ENCODE results near the gene AMDHD2.

AMDHD2 gene

DNA sequence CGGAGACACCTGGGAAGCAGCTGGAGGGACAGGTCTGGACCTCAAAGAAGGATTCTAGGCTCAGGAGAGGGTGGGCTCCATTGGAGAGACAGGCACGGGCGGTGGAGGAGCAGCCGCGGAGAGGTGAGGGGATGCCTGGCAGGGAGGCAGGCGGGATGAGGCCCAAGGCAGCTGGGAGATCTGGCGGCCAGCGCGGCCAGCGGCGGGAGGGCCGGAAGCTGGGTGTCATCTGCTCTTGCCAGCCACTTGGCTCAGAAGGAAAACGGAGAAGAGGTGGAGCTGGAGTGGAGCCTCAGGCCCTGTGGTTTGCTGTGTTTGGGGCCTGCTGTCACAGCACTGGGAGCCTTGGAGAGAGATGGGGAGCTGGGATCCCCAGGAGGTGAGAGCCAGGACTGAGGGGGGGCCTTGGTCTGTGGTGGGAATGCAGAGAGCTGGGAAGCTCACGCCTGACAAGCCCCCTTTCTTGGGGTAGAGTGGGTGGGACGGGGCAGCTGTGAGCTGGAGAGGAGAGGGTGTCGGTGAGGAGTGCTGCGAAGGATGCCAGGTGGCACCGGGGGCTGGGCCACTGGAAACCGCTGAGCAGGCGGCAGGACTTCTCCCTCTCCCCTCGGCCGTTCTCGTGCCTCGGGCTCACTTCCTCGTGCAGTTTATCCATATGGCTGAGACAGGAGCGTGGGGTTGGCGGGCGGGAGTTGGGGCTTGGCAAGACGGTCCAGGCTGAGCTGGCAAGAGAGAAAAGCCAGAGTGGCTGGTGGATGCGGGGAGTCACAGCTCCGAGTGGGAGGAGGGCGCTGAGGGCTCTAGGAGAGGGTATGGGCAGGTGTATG lies 37.2 kb upstream of the AMDHD2 start:
- no peak for DNase-seq (ENCODE audit: low read depth in 2 of 2)

DNA sequence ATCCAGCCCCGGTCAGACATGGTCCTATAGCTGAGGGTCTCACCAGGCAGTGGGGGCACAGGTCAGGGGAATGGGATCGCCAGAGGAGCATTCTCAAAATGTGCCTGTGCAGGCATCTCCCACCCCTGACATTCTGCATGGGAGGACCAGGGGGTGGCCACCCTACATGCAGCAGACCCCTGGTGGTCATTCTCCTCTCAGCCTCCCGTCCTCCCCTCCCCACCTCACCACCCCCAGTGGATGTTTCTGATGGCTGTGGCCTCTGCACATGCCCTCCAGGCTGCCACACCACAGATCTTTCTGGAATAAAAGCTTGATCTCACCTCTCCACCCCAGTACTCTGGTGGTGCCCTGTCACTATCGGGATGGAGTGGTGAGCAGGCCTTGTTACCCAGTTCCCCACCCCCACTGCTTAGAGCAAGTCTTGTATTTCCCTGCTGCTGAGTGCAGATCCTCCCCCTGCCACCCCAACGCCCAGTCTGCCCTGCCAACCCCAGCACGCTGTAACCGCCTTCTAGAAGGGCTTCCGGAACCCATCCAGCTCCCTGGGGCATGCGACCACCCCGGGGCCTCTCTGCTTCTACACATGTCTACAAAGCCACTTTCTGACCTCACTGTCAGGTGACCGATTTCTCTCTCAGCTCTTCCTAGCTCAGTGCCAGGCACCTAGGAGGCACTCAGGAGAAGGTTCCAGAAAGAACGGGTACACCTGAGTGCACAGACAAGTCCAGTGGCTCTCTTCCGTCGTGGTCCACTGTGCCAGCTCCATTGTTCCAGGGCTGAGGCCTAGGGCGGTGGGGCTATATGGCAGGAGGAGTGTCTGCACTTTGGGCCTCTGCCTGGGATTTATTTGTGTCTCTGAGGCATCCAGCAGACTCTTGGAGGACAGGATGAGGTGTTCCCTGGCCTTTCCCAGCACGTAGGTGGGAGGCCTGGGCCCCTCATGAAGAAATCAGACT lies 36.0 kb upstream of the AMDHD2 start:
- no peak for DNase-seq (ENCODE audit: low read depth in 2 of 2)

DNA sequence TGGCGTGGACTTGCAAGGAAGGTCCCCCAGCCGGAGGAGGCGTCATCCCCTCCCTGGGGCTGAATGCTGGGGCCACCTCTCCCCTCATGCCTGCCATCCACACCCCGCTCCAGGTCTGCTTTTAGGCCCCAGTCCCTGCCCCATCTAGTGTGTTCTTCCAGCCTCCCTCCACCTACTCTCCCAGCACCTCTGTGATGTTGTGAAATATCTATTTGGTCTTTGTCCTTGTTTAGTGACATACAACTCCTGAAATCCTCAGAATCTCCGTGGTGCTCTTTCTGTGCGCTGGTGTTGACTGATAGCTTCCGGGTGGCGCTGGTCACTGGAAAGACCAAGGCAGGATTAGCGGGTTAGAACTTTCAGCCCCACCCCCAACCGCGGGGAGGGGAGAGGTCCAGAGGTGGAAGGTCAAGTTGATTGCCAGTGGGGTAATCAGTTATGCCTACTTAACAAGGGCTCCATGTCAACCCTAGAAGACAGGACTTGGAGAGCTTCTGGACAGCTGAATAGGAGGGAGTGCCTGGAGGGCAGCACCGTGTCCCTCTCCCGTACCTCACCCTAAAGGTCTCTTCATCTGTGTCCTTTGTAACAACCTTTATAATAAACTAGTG lies 35.2 kb upstream of the AMDHD2 start:
- DNase-seq (ENCODE audit: low read depth in 2 of 2): no peak

GRCh38 chr16:2485811-2486507 lies 34.2 kb upstream of the AMDHD2 start:
- DNase-seq (ENCODE audit: low read depth in 2 of 2): no peak

DNA sequence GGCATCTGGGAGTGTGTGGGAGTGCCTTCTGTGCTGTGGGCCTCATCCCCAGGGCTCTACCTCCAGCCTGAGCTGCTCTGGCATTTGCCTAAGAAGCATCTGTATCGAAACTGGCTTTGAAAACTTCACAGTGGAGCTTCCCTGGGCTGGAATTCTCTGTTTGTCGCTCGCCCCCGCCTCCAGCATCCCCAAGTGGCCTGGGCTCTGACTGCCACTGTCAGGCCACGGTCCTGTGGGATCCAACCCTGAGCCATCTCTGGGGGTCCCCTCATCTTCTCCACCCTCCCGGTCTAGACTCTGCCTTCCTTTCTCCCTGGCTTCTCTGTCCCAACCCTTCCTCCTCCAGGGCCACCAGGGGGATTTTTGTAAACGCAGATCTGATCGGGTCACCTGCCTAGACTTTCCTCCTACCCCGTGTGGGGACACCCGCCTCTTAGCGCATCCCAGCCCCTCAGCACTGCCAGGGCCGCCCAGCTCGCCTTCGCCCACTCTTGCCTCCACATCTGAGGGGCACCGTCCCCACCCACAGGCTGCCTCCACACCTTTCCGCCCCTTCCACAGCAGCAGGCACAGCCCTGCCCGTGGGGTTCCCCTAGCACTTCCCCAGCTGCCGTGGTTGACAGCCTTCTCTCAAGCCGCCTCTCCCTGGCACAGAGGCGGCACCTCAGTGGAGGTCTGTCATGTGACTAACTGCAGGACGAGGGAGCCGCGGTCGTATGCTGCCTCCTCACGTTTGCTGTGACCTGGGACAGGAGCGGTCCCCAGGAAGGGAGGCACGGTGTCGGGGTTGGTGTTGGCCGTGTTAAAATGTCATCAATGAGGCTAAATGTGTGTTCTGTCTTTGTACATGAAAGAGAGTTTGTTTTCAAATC lies 33.3 kb upstream of the AMDHD2 start:
- peak; percentile 48 to 61 for DNase-seq (ENCODE audit: low read depth in 2 of 2)

DNA sequence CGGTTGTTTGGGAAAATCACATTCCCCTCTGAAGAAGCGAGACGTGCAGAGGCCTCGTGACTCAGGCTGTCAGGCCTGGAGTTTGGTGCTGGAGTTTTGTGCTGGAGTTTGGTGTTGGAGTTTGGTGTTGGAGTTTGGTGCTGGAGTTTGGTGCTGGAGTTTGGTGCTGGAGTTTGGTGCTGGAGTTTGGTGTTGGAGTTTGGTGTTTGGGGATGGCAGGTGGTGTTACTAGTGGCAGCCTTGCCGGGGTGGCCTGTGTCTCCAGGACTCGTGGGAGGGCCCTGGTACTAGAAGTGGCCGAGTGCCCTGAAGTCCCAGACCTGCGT lies 32.7 kb upstream of the AMDHD2 start:
- DNase-seq (ENCODE audit: low read depth in 2 of 2): no peak

DNA sequence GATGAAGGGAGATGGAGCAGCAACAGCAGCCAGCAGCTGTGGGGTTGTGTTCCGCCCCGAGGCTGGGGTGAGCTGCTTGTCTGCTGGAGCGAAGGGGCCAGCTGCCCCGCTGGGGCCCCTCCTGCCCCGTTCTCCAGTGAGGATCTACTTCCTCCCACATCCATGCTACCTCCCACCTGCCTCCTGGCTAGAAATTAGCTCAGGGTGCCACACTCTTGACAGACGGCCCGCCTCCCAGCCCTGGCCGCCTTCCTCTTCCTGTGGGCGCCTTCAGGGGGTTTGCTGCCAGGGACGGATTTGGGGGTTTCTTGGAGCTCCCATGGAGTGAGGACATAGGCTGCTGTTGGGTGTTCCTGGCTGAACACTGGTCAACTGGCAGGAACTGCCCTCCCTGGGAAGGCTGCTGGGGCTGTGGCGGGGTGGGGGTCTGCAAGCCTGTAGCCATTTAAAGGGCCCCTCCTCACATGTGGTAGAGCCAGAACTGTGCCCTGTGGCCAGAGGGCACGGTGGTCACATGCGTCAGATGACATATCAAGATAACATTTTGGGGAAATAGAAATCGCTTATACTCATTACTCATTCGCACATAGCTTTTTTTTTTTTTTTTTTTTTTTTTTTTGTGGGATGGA lies 32.2 kb upstream of the AMDHD2 start:
- no peak for DNase-seq (ENCODE audit: low read depth in 2 of 2)

GRCh38 chr16:2489581-2489980 lies 30.6 kb upstream of the AMDHD2 start:
- DNase-seq (ENCODE audit: low read depth in 2 of 2): no peak

GRCh38 chr16:2490190-2491105 lies 29.7 kb upstream of the AMDHD2 start:
- no peak for DNase-seq (ENCODE audit: low read depth in 2 of 2)

GRCh38 chr16:2492292-2492691 lies 27.9 kb upstream of the AMDHD2 start:
- DNase-seq (ENCODE audit: low read depth in 2 of 2): no peak

GRCh38 chr16:2493605-2494004 lies 26.6 kb upstream of the AMDHD2 start:
- no peak for DNase-seq (ENCODE audit: low read depth in 2 of 2)

DNA sequence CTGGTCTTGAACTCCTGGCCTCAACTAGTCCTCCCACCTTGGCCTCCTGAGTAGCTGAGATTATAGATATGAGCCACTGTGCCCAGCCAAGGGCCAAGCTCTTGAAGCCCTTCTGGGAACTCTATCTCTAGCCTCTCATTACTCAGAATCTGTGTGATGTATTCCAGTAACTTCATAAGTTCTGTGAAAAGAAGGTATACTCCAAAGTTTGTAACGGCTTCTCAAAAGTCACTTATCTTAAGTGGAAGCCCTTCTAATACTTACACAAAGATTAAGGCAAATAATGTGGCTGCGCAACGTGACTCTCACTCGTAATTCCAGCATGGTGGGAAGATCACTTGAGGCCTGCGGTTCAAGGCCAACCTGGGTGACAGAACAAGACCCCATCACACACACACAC lies 25.6 kb upstream of the AMDHD2 start:
- DNase-seq (ENCODE audit: low read depth in 2 of 2): no peak

DNA sequence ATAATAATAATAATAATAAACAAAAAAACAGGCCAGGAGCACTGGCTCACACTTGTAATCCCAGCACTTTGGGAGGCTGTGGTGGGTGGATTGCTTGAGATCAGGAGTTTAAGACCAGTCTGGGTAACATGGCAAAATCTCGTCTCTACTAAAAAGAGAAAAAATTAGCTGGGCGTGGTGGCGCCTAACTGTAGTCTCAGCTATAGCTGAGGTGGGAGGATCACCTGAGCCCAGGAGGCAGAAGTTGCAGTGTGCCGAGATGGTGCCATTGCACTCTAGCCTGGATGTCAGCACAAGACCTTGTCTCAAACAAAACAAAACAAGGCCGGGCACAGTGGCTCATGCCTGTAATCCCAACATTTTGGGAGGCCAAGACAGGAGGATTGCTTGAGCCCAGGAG lies 25.1 kb upstream of the AMDHD2 start:
- no peak for DNase-seq (ENCODE audit: low read depth in 2 of 2)

- DNase-seq (ENCODE audit: low read depth in 2 of 2): no peak
Observed at GRCh38 chr16:2496223-2497115, 23.7 kb upstream of the AMDHD2 start.

DNA sequence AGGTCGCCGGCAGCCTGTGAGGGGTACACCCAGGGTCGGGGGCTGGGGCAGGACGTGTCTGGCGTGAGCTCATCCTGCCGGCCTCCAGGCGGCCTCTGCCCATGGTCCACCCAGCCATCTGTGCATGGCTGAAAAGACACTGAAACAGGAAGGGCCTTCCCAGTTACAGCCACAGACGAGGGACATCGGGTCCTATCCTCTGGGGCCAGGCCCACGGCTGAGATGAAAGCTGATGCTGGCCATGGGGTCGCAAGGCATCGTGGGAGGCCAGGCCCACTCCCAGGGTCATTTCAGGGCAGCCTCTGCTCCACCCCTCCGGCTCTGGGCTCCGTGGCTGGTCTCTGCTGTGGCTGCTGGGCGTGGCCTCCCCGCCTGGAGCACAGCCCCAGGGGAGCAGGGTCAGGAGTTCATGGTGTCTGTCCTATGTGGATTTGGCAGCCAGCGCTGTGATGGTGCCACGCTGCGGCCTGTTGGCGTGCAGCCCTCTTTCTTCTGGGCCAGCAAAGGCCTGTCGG lies 23.0 kb upstream of the AMDHD2 start:
- DNase-seq (ENCODE audit: low read depth in 2 of 2): no peak

DNA sequence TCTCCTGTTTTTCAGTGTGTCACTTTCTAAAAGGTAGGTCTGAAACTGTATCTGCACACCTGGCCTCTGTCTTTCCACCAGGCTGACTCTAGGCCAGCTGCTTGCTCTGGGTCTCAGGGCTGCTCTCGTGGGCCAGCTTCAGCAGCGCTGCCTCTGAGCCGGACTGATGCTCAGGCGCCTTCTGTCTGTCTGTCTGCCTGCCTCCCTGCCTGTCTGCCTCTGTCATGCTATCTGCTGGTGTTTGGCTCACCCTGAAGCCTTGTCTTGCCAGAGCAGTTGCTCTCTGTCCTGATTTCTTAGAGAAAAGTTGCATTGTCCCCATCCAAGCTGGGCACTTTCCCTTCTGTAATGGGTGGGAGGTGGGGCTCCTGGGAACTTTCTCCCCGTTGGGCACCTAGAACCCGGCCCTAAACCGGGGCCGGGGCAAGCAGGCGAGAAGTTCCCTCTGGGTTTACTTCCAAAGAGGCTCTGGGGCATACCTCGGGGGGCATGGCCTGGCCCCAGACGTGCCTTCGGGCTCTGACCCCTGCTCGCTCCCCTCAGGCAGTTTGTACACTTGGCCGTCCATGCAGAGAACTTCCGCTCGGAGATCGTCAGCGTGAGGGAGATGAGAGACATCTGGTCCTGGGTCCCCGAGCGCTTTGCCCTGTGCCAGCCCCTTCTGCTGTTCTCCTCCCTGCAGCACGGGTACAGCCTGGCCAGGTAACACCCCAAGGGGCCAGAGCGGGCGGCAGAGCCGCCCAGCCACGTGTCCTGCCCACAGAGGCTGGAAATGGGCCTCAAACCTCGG lies 22.3 kb upstream of the AMDHD2 start:
- no peak for DNase-seq (ENCODE audit: low read depth in 2 of 2)

DNA sequence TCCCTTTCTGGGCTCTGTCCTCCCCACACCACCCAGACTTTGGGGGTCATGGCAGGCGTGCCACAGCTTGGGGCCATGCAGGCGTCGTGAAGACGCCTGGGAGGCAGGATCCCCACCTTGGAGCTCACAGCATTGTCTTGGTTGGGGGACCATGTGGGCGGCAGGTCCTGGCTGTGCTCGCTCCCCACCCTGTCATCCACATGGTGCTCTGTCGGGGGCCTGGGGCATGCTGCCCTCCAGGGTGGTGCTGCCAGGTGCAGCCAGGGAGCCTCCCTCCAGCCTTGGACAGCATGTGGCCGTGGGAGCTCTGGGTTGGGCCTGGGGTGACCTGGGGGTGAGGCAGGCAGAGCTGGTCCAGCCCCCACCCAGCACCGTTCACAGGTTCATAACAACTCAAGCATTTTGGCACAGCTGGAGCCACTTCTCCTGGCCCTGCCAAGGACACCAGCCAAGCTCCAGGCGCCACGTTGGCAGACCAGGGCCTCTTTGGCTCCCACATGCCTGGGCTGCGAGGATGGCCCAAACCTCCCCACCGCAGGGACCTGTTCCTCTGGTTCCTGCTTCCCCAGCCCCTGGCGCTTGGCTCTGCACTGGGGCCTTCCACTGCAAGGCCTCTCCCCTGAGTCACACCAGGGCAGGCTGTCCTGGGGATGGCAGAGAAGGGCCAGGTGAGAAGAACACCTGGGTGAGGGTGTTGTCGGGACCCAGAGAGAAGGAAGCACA lies 21.5 kb upstream of the AMDHD2 start:
- DNase-seq (ENCODE audit: low read depth in 2 of 2): no peak
